SK-N-DZ (cell line): Measurements from ENCODE around the gene POLD1.
A peak's percentile ranks its signal among the peaks of the same experiment; 100 is the strongest.

ENCODE experiments used
- DNase-seq: peaks from one replicate; pipeline ENCODE4 v3.0.0-alpha.2; 2015; ENCODE audit warnings: low spot score

POLD1 gene

GRCh38 chr19:50418176-50419021 lies 34.3 kb downstream of the POLD1 start, which contains the start of gene SPIB:
Gene SPIB, plus strand, starts transcription at chr19:50418938. Its CDS starts 25 bp downstream, at chr19:50418963.
- no peak for DNase-seq

- DNase-seq: no peak
These were observed 35.0 kb downstream of the POLD1 start for GRCh38 chr19:50419022-50419579.

GRCh38 chr19:50419580-50420035 lies 35.5 kb downstream of the POLD1 start:
- no peak for DNase-seq

- no peak for DNase-seq
These were observed 36.0 kb downstream of the POLD1 start for GRCh38 chr19:50420127-50420526.

- DNase-seq: no peak
These were observed 36.7 kb downstream of the POLD1 start for GRCh38 chr19:50420808-50421207.

- DNase-seq: no peak
These were observed 38.5 kb downstream of the POLD1 start for GRCh38 chr19:50422397-50423278.

- no peak for DNase-seq
These were observed 39.3 kb downstream of the POLD1 start for GRCh38 chr19:50423279-50424113.

- no peak for DNase-seq
These were observed 41.4 kb downstream of the POLD1 start for GRCh38 chr19:50425581-50425980.

- no peak for DNase-seq
These were observed 43.3 kb downstream of the POLD1 start for GRCh38 chr19:50427318-50427925.

GRCh38 chr19:50427997-50428425 lies 43.9 kb downstream of the POLD1 start:
- DNase-seq: peak; percentile 45

- no peak for DNase-seq
These were observed 44.8 kb downstream of the POLD1 start for GRCh38 chr19:50428772-50429463.

- DNase-seq: no peak
These were observed 46.8 kb downstream of the POLD1 start for GRCh38 chr19:50430888-50431342.

GRCh38 chr19:50431343-50432220 lies 47.4 kb downstream of the POLD1 start:
- peak; percentile 62 for DNase-seq

- DNase-seq: no peak
These were observed 48.3 kb downstream of the POLD1 start, which contains the start of gene MYBPC2 for GRCh38 chr19:50432221-50433028. Gene MYBPC2, plus strand, starts transcription at chr19:50432892. Its CDS starts 62 bp downstream, at chr19:50432954.

GRCh38 chr19:50433201-50434180 lies 49.3 kb downstream of the POLD1 start:
- no peak for DNase-seq

- peak; percentile 34 for DNase-seq
These were observed 50.4 kb downstream of the POLD1 start for GRCh38 chr19:50434525-50434924.

- no peak for DNase-seq
These were observed 51.1 kb downstream of the POLD1 start for GRCh38 chr19:50435221-50435620.
